Loucy (cell line): ENCODE results near the gene PACRG.

Source experiments
- CTCF ChIP-seq: fragments of 200-600 bp; sonication (generic); conservative IDR thresholded peaks from 2 replicates; pipeline ENCODE4 v1.5.1; 2014; ENCODE audit warnings: mild to moderate bottlenecking, antibody characterized with exemption, low read length
- EZH2phosphoT487 ChIP-seq: fragments of 200-600 bp; IDR thresholded peaks from 2 replicates; pipeline ENCODE4 v1.6.1; 2018; ENCODE audit warnings: antibody characterized with exemption, mild to moderate bottlenecking, moderate library complexity, borderline replicate concordance

GRCh38 chr6:163053667-163054344 lies 326.0 kb downstream of the PACRG start:
- no peak for TF ChIP-seq CTCF
- no peak for TF ChIP-seq EZH2phosphoT487
